GM21717 (cell line): ENCODE results near the gene STRC.
"Not testable (repeated sequence)": the region's sequence is repeated elsewhere in the genome, so short reads cannot be mapped to it uniquely, and the experiment has no call there.

Source experiments
- ATAC-seq: cut with Tn5 transposase; IDR thresholded peaks from one replicate; pipeline ENCODE4 v1.9.1; 2021; ENCODE audit warnings: mild to moderate bottlenecking, moderate library complexity; ENCODE audit not compliant: unreplicated experiment

STRC gene

DNA sequence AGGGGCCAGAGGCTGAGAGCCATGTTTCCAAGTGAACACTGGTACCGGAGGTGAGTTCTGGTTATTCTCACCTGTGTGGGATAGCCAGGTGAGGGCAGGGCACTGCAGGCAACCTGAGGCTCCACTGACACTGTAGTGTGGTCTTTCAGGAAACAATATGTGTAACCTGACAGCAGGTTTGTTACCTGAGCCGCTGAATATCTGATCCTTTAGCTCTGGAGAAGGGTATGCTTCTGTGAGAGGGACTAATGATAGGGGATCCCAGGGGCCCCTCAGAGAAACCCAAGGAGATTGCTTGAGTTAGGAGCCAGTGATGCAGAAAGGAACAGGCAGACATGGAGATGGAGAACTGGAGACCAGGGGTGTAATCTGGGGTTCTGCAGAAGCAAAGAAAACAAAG, at the start of gene STRC:
TSS of gene STRC (minus strand) at position 101 of the 400 bp plus-strand sequence. CDS start at position 23, 78 bp downstream.
- not testable (repeated sequence) for ATAC-seq

DNA sequence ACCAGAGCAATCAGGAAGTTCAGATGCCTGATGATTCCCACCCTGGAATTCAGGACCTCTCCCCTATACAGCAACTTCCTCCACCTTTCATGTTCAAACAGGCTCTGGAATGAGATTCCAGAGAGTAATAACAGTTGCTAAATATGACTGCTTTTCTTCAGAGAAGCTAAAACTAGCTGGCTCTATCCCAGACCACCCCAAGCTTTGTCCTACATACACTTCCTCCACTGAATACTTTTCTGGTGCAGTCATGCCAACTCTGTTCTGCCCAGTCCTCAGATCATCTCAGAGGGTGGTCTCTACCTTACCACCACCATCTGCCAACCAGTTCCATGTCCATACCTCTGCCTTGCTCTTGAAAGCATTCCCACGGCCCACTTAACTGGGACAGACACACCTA, 47.6 kb upstream of the STRC start:
- ATAC-seq: not testable (repeated sequence)

DNA sequence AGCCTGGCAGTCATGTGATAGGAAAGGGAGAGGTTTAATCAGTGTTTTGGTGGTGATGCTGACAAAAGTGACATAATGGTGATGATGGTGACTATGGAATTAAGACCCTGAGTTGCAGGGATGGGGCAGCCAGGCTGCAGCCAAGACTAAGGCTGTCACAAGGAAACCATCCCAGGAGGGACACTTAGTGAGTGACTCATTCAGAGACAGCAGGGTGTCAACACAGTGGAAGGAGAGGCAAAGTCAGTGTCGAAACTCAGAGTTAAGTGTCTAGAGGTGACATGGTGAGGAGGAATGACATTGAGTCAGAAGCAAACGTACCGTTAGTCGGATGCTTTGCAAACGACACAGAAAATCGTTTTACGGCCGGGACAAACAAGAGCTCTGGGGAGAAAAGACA, 44.7 kb upstream of the STRC start:
- ATAC-seq: not testable (repeated sequence)

DNA sequence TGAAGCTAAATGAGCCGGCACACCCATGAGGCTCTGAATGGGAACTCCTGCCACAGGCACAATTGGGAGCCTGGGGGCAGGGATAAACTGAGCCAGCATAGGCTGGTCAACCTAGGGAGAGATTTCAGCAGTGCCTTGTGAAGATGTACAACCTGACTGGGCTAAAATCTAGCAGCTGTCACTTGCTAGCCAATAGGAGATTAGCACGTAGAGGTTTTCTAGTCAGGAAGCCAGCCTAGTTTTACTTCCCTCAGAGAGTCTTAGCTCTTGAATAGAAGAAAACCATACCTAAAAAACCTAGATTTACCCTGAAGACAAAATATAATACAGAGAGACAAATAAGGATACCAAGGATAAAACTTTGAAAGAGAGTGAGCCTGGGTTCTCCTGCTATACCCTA, 43.7 kb upstream of the STRC start:
- ATAC-seq: not testable (repeated sequence)

DNA sequence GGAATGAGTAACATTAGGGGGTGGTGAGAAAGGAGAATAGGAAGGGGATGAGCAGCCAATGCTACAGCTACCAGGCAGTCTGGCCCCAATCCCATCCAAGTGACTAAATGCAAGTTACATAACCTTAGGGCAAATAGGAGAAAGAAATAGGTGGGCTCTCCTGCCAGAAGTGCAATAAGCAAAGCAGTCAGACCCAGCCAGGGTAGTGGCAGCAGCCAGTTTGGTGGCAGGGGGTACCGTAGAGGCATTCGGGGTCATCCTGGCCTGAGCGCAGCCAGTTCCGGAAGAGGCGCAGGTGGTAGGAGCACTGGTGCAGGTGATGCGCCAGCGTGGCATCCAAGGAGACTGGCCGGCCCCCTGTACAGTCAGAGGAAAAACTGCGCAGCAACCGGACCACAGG, 41.1 kb upstream of the STRC start:
- ATAC-seq: not testable (repeated sequence)

DNA sequence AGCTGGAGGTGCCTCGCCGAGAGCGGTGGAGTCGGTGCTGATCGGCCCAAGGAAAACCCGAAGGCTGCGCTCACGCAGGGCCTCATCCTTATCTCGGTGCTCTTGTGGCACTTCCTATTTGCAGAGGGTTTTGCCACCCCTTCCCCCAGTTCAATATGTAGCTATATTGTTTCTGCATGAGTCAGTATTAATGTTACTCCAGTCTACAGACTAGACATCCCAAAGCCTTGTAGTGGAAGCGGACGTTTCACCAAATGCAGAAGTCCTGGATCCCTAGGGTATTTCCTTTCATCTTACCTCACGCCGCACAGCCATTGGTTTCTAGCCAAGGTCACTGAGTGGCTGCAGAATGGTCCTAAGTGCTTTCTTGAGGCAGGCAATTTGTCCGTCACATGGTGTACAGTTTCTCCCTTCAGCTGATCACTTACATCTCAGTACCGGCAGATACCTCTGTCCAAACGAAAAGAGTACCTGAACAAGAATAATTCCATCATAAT, 30.9 kb upstream of the STRC start:
- ATAC-seq: not testable (repeated sequence)

DNA sequence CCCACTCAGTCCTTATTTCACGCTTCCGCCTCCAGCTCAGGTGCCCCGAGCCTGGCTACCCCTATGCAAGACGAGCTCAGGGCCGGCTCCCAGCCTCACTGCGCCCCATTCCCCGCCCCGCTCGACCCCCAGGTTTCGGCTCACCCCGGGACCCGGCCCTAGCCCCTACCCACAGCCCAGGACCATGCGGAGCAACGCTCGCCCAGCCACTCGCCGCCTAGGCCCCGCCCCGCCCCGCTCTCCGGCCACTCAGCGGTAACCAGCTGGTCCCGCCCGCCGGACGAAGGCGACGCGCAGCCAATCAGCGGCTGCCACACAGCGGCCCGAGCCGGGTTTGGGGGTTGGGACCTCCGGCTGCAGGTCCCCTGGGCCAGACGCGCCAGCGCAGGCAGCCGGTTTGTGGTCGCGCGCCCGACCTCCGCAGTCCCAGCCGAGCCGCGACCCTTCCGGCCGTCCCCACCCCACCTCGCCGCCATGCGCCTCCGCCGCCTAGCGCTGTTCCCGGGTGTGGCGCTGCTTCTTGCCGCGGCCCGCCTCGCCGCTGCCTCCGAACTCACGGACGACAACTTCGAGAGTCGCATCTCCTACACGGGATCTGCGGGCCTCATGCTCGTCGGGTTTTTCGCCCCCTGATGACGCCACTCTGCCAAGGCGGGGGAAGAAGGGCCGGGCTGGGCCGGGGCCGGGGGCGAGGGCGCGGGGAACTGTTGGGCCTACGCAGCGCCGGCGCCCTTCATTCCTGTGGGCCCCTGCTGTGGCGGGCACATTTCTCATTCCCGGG, 30.2 kb upstream of the STRC start, which contains the start of gene CATSPER2:
TSS of gene CATSPER2 (minus strand) at position 196 of the 781 bp plus-strand sequence. CDS start 783 bp downstream, outside the sequence.
- no peak for ATAC-seq

DNA sequence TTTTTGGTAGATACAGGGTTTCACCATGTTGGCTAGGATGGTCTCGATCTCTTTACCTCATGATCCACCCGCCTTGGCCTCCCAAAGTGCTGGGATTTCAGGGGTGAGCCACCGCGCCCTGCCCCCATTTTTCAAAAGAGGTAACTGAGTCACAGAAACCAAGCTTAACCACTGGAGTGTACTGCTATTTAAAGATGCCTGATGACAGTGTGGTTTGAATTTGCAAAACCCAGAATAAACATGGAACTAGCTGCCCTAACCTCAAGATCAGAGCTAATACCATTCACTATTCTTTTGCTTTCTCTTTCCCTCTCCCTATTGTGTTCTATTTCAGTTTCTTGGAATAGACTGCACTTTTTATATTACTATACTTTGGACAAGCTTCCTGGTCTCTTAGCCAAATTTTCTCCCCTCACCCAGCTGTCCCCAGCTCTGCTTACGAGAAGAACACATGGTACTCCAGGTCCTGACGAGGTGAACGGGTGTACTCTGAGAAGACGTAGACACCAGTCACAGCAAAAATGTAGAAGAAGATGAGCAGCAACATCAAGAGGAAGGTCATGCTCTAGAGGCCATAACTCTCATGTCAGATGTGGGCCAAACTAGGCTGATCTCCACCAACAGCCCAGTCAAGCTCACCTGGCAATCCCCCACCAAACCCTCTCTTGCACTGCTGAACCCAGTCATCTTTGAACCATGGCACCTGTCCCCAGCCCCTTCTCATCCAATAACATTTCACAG, 20.0 kb upstream of the STRC start:
- ATAC-seq: peak; percentile 61

DNA sequence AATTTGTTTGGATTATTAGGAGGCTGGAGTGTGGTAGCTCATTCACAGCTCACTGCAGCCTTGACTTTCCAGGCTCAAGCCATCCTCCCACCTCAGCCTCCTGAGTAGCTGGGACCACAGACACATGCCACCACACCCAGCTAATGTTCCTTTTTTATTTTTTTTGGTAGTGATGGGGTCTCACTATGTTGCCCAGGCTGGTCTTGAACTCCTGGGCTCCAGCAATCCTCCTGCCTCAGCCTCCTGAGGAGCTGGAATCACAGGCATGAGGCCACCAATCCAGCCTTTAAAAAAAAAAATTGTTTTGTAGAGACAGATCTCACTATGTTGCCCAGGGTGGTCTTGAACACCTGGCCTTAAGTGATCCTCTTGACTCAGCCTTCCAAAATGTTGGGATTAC, 8.3 kb upstream of the STRC start:
- ATAC-seq: not testable (repeated sequence)

DNA sequence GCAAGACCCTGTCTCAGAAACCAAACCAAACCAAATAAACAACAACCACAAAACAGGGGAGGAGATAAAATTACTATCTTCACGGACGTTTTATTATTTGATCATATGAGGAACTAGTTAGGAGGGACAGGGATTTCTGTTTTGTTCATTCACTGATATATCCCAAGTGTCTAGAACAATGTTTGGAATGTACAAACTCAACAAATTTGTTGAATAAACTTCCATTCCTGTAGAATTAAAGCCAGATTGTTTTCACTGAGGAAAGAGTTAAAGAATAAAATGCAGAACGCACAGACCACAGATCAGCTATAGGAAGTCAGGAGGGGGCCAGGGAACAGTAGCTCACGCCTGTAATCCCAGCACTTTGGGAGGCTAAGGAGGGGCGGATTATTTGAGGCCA, 6.5 kb upstream of the STRC start:
- no peak for ATAC-seq

DNA sequence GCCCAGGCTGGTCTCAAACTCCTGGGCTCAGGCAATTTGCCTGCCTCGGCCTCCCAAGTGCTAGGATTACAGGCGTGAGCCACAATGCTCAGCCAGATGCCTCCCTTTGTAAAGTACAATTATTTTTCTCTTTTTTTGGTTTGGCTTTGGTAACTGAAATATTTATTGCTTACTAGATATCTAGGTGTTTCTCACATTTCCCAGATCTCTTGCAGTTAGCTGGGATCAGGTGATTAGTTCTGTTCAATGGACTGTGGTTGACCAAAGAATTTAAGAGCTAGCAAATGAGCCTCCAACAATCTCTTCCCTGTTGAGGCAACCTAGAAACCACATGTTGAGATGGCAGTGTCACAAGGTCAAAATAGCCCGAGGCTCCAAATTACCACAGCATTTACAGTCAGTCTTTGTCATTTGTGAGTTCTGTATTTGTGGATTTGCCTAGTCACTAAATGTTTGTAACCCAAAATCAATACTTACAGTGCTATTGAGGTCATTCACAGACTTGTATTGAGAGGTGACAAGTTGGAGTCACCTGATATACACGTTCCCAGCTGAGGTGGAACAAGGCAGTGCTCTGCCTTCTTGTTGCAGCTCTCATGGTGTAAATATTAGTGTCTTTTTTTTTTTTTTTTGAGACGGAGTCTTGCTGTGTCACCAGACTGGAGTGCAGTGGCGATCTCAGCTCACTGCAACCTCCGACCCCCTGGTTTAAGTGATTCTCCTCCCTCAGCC, 3.6 kb upstream of the STRC start:
- ATAC-seq: not testable (repeated sequence)

DNA sequence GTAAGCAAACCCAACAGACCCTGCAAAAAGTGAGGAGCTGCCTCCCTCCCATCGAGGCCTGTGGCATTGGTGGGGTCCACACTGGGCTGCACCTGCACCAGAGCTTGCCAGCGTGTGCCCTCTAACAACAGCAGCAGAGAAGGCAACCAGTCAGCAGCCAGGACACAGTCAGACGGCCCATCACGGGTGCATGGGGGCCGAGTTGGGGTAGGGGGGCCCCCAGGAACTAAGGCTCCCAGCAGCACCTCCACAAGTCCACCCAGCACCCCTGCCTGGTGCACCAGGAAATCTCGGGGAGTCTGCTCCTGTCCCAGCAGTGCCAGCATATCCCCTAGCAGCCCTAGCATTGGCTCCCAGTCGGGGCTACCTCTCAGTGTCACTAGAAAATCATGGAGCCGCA, 850 bp downstream of the STRC start:
- ATAC-seq: not testable (repeated sequence)

DNA sequence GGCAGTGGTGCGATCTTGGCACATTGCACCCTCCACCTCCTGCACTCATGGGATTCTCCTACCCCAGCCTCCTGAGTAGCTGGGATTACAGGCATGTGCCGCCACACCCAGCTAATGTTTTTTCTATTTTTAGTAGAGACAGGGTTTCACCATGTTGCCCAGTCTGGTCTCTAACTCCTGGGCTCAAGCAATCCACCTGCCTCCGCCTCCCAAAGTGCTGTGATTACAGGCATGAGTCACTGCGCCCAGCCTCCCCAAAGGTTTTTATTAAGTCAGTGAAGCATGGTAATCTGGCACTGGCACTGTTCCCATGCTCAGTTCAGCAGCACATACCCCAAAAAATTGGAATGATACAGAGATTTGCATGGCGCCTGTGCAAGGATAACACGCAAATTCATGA, 16.4 kb downstream of the STRC start:
- ATAC-seq: not testable (repeated sequence)

DNA sequence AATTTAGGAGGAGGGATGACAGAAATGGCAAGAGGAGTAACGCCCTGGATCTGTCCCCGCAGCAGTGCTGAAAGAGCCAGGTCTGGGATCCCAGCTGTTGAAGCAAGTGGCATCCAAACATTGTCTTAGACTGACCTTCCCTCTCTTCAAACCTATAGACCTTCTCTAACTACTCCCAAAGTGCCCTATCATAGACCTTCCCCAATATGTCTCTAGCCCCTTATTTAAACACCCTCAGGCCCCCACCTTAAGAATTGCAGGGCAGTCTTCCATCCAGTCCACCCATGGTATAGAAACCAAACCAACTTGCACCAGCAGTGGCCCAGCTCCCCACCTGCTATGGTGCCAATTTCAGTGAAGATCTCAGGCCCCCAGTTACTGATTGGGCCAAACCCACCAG, 18.4 kb downstream of the STRC start:
- not testable (repeated sequence) for ATAC-seq

DNA sequence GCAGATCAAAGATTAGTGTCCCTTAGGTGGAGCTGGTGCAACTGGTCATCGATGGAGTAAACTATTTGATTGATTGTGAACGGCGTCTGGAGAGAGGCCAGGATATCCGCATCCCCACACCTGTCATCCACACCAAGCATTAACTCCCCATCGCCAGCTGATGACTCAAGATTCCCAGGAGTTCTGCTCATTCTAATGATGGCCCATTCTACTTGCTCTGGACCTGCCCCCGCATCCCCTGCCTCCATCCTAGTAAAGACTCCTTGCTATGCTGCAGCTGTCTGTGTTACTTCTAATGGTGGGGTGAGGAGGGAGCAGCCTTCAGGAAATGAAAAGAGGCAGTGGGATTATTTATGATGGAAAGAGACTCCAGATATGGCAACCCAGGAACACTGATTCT, 19.5 kb downstream of the STRC start:
- ATAC-seq: not testable (repeated sequence)

DNA sequence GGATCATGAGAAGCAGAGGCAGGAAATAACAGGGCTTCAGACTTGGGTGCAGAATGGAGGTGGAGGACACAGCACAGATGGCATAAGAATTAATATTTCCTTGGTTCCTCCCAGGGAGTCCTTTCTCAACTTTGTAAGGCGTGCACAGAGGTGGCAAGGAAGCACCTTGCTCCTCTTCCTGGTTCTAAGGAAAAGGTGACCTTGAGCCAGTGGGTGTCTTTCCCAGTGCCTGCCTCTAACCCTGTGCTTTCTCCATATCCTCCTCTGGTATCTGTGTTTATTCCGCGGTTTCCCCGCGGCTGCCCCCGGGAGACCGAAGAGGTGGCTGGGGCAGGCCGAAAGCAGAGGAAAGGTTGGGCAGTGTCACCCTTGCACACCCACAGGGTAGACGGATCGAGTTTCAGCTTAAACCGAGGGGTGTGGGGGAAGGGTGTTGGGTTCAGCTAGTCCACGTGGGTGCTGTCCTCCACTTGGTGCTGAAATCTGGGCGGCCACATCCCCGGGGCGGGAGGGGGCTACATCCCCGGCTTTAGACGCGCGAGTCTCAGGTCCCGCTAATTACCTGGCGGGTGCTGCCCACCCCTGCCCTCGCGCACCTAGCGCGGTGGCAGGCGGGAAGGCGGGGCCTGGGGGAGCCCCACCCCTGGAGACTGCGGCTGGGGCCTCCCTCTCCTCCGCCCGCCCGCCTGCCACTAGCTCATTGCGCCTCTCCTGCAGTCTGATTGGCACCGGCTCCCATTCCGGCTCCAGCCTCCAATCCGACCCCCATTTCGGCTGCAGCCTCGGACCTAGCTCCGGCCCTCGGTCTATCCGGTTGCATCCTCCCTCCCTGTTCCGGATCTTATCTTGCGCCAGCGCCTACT, 25.0 kb downstream of the STRC start, which contains the start of gene CKMT1B:
TSS of gene CKMT1B (plus strand) at position 700 of the 863 bp plus-strand sequence. CDS start 192 bp downstream, outside the sequence.
- not testable (repeated sequence) for ATAC-seq

DNA sequence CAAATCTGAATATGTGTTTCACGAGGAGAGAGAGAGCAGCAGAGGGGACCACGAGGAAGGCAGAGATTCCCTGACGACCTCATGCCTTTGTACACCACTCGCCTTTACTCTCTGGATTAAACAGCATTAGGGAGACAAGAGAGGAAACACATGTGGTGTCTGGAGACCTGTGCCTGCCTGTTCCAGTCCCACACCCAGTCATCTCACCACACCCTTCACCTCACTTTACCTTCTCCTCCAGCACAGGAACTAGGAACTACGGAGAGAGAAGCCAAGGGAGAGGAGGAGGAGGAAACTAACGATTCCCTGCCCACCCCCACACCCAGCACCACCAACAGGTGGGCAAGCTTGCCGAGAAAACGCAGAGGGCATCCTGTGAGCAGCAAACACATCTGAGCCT, 25.8 kb downstream of the STRC start:
- ATAC-seq: not testable (repeated sequence)

DNA sequence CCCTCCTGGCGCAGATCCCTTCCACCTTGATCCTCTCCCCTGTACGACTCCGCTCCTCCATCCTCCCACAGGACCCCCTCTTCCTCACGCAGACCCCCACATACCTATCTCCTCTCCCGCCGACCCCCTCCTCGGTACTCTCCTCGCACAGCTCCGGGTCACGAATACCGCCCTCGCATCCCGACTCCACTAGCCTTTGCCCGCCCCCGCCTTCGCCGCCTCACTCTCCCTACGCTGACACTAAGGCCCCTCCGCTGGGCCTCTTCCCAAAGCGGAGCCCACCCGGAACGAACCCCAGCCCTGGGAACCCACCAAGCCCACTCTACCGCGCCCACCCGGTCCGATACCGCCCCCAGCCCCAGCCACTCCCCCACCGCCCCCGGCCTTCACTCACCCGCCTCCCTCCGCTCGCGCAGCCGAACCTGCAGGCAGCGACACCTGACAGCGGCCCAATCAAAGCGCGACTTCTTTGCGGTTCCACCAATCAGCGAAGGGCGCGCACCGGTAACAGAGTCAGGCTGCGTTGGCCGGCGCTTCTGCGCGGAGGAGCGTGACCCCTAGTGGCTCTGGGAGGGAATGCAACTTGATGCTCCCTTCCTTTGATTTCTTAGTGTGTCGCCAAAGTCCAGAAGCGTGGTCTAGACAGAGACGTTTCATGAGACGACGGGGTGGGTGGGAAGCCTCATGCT, 28.7 kb downstream of the STRC start, which contains the start of gene PPIP5K1:
TSS of gene PPIP5K1 (minus strand) at position 431 of the 689 bp plus-strand sequence. CDS start 5,704 bp downstream, outside the sequence.
- ATAC-seq: peak; percentile 87

DNA sequence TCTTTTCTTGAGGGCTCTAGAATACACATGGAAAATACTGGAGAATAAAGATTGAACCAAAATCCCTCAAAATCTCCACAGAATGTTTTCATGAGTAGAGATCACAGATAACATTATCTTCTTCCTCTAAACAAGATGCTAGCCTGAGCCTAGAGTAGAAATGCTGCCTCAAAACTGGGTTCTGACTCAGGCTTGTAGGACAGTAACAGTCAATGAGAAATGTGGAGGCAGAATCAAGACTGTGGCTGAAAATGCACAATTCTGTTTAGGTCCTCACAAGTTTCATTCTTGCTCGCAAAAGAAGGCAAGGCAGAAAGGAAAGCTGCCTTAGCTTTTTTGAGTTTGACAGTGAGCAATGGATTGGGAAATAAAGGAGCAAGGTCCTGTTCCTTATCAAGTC, 44.0 kb downstream of the STRC start:
- ATAC-seq: not testable (repeated sequence)
